Measurements from ENCODE around the gene AFAP1L2. TPM values are rescaled to one million over a fixed set of nuclear protein-coding genes. Genes with fewer than 3 reads are reported as not detected.

AFAP1L2 gene
- total and polyA plus RNA-seq, 12 donors = 2.9 to 5.0 (median 4.3) TPM

DNA sequence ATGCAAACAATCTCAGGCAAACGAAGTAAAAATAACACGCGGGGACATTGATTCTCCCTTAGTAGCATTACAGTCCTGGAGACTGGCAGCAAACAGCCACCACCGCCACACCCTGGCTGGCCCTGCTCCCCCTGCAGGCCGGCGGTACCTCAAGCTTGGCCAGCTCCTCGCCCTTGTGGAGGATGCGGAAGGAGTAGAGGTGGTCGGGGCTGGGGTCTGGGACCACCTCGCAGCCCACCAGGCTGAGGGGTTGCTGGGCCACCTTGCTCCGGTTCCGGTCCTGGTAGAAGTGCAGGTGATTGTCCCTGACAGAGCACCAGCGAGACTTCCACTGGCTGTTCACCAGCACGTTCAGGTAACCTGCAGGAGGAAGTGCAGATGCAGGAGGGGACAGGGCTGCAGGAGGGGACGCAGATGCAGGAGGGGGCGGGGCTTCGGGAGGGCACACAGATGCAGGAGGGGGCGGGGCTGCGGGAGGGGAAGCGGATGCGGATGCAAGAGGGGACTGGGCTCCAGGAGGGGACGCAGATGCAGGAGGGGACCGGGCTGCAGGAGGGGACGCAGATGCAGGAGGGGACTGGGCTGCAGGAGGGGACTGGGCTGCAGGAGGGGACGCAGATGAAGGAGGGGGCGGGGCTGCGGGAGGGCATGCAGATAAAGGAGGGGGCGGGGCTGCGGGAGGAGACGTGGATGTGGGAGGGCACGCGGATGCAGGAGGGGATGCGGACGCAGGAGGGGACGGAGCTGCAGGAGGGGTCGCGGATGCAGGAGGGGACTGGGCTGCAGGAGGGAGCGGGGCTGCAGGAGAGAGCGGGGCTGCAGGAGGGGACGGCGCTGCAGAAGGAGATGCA lies 99.5 kb downstream of the AFAP1L2 start:
- Histone ChIP-seq H3K27ac (peak overlapping the region in 8 of 10 donors; percentile 14 to 65 (median 44)), H3K9me3 (no peaks in the 10 kb centered on the region), H3K4me1 (peaks cover 7 to 50% (median 28%) of the 10 kb centered on the region in 9 donors), H3K36me3 (peaks cover 0 to 17% (median 0%) of the 10 kb centered on the region in 9 donors), H3K4me3 (peak overlapping the region in 9 of 10 donors; percentile 26 to 51 (median 44)), H3K27me3 (no peaks in the 10 kb centered on the region)
- TF ChIP-seq, protein P1, sequence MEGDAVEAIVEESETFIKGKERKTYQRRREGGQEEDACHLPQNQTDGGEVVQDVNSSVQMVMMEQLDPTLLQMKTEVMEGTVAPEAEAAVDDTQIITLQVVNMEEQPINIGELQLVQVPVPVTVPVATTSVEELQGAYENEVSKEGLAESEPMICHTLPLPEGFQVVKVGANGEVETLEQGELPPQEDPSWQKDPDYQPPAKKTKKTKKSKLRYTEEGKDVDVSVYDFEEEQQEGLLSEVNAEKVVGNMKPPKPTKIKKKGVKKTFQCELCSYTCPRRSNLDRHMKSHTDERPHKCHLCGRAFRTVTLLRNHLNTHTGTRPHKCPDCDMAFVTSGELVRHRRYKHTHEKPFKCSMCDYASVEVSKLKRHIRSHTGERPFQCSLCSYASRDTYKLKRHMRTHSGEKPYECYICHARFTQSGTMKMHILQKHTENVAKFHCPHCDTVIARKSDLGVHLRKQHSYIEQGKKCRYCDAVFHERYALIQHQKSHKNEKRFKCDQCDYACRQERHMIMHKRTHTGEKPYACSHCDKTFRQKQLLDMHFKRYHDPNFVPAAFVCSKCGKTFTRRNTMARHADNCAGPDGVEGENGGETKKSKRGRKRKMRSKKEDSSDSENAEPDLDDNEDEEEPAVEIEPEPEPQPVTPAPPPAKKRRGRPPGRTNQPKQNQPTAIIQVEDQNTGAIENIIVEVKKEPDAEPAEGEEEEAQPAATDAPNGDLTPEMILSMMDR (IDR thresholded peaks at IDR 0.05) = peak in 7 of 9 donors; percentile 23 to 64 (median 45)
- intact Hi-C loops (cut with DNase I) = loop anchor here (2.0 to 10.0 kb wide), 12 partner anchors 98 to 520 kb away; partner anchors contain the start of genes AFAP1L2 (in 2 of the 10) and FHIP2A (in 1 of the 10)
- DNase-seq (peak; percentile 35 to 53), ATAC-seq (peak; percentile 54 to 82 (median 72))
- 16 to 17% methylated on average over 41 of the region's 41 CpGs for WGBS, 2 donors

DNA sequence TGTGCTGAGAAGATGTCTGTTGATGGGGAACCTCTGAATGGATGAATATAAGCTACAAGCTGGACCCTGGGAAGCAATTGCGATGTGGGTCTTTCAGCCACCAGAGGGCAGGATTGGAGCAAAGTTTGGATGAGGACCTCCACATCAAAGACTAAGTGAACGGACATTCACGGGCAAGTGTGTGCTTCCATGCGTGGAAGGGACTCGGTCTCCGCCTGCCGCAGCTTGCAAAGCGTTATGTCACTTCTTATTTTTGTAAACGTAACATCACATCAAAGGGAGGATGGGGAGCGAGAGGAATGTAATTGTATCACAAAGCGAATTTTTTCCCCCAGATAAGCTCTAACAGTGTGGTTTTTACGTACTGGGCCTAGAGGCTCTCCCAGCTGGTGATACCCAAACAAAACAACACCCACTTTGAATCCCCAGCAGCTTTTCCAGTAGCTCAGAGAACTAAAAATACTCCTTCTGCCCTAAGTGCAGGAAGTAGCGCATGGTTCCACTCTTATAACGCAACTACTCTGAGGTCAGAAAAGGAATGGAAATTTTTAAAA lies 100.2 kb downstream of the AFAP1L2 start:
- peak; percentile 73 to 90 for DNase-seq
- 2% methylated on average over 14 of the region's 14 CpGs for WGBS, 2 donors
- peaks cover 0 to 23% (median 0%) of the 10 kb centered on the region in 9 donors for H3K36me3 ChIP-seq
- ATAC-seq = peak; percentile 80 to 91 (median 87)
- H3K9me3 ChIP-seq = no peaks in the 10 kb centered on the region
- intact Hi-C loops (cut with DNase I) = loop anchor here (2.0 to 10.0 kb wide), 11 partner anchors 98 to 521 kb away; partner anchors contain the start of genes AFAP1L2 (in 2 of the 10) and FHIP2A (in 1 of the 10)
- TF ChIP-seq, protein P1 (IDR thresholded peaks at IDR 0.05) = peak; percentile 72 to 86 (median 78)
- peak overlapping the region in 9 of 10 donors; percentile 26 to 51 (median 44) for H3K4me3 ChIP-seq
- no peaks in the 10 kb centered on the region for H3K27me3 ChIP-seq
- peaks cover 7 to 46% (median 28%) of the 10 kb centered on the region in 9 donors for H3K4me1 ChIP-seq
- peak overlapping the region in 8 of 10 donors; percentile 14 to 65 (median 44) for H3K27ac ChIP-seq

DNA sequence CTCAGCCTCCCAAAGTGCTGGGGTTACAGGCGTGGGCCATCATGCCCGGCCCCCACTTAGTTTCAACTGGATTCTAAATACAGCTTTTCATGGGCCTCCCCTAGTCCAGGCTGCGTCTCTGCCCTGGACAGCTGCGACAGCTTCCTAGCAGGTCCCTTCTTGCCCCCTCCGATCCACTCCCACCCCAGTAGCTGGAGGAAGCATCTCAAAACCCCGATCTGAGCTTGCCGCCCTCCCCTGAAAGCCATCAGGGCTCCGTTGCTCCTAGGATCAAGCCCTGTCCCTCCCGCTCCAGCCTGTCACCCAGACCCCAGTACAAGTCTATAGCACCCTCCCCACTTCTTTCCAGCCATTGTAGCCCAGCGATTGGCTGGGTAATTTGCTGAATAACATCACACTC lies 100.7 kb downstream of the AFAP1L2 start:
- ATAC-seq (peak in 4 of 8 donors; percentile 1 to 6 (median 2)), DNase-seq (no peak)
- H3K4me3 ChIP-seq = no peak overlapping the region
- peaks cover 0 to 29% (median 0%) of the 10 kb centered on the region in 9 donors for H3K36me3 ChIP-seq
- H3K9me3 ChIP-seq = no peaks in the 10 kb centered on the region
- H3K27ac ChIP-seq = peak overlapping the region in 5 of 10 donors; percentile 31 to 65 (median 48)
- 67 to 69% methylated on average over 10 of the region's 10 CpGs for WGBS, 2 donors
- intact Hi-C loops (cut with DNase I) = loop anchor here in 9 of 10 donors (5.0 to 10.0 kb wide), 10 partner anchors 99 to 521 kb away; partner anchors contain the start of genes AFAP1L2 (in 2 of the 9) and FHIP2A (in 1 of the 9)
- peaks cover 6 to 40% (median 23%) of the 10 kb centered on the region in 9 donors for H3K4me1 ChIP-seq
- no peaks in the 10 kb centered on the region for H3K27me3 ChIP-seq
- TF ChIP-seq, protein P1 (IDR thresholded peaks at IDR 0.05) = no peak

Measured in heart right ventricle (tissue), 16 donors.